ENCODE measurements around the gene CHD3.

The CHD3 gene

DNA sequence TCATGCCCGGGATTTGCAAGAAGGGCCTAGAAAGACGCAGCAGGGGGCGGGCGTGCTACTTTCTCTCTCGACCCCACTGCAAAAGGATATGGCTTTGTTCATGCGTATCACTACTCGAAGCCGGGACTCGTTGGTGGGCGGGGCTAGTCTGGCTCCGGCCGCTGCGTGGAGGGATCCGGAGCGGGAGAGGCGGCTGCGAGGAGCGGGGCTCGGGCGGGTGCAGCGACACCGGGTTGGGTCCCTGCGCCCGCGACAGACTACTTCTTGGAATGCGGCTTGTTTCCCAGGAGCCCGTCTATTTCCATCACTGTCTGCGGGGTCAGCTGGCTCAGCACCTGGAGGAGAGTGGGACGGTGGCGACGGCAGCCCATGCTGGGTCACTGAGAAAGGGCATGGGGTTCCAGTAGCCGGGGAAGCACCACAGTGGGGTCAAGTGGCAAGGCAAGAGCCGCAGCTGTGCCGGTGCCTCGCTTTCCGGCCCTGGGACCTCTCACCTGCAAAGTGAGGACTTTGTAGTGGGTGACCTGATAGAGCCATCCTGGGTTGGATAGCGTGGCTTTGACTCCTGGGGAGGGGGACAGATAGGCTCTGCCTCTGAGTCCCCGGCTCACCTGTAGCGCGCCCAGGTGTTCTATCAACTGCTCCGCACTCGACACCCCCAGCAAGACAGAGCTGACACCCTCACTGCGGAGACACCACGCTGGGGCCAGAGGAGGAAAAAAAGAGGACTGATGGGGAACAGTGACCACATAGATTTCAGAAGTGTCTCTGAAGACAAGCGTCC, 34.4 kb downstream of the CHD3 start:
- peak; percentile 77 to 88 for DNase-seq (ENCODE audit: low read depth in 2 of 2)
- H3K4me3 ChIP-seq (replicated peaks in 1 of 2; ENCODE audit: low read depth in 2 of 2, low read length in 2 of 2), result peak overlapping the region; percentile 37 to 41
- TF ChIP-seq, protein P1, sequence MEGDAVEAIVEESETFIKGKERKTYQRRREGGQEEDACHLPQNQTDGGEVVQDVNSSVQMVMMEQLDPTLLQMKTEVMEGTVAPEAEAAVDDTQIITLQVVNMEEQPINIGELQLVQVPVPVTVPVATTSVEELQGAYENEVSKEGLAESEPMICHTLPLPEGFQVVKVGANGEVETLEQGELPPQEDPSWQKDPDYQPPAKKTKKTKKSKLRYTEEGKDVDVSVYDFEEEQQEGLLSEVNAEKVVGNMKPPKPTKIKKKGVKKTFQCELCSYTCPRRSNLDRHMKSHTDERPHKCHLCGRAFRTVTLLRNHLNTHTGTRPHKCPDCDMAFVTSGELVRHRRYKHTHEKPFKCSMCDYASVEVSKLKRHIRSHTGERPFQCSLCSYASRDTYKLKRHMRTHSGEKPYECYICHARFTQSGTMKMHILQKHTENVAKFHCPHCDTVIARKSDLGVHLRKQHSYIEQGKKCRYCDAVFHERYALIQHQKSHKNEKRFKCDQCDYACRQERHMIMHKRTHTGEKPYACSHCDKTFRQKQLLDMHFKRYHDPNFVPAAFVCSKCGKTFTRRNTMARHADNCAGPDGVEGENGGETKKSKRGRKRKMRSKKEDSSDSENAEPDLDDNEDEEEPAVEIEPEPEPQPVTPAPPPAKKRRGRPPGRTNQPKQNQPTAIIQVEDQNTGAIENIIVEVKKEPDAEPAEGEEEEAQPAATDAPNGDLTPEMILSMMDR (IDR thresholded peaks at IDR 0.05; ENCODE audit: low read depth, low read length), result no peak

DNA sequence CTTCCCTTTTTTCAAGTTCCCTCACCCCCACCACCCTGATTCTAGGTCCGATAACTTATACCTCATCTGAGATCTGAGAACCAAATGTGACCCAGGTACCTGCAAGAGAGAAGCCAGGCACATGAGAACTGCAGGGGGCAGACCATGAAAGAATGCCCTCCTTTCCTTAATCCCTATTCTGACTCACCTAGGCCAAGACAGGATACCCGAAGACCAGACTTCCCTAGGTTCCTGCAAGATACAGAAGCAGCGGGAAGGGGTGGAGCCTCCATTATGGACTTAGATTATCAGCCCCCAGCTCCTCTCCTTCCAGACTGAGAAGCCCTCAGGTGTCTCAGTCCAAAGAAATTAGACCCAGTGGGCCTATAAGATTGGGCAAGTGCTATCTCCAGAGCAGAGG, 39.0 kb downstream of the CHD3 start:
- H3K4me3 ChIP-seq (replicated peaks in 1 of 2; ENCODE audit: low read depth in 2 of 2, low read length in 2 of 2), result no peak overlapping the region
- TF ChIP-seq, protein P1 (IDR thresholded peaks at IDR 0.05; ENCODE audit: low read depth, low read length), result no peak
- DNase-seq (ENCODE audit: low read depth in 2 of 2), result no peak

DNA sequence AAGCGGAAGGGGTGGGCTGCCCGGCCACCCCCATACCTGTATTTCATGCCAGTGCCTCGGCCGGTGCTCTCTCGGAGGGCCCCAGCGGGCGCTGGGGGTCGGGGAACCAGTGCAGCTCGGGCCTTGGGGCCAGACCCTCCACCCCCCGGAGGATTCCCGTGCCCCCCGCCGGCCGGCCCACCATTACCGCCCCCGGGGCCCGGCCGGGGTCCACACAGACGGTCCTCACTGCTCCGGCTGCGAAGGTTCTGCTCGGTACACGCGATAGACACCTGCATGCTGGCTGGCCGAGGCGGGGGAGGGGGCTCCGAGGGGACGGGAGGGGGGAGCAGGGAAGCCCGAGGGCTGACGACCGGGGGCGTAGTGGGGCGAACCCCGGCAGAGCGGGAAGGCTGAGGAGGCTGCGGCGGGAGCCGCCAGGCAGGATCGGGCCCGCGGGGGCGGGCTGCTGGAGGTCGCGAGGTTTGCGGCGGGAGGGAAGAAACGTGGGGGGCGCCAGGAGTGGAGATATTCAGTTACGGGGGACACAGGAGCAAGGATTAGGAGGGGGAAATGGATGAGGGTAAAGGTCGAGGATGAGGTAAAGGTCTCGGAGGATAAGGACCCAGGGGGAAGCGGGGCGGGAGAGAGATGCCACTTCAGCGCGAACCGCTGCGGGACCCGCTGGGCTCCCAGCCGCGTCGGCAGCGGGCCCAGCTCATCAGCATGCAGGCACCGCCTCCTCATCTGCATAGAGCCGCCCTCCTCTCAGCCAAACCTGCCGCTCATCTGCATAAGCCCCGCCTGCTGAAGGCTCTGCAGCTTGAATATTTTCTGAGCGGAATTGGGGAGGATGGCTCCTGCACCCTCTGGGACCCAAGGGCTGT, 40.8 kb downstream of the CHD3 start, which contains the start of gene KCNAB3:
Gene KCNAB3 (minus strand): TSS at position 699 of the 866 bp plus-strand sequence. CDS start 421 bp downstream, at position 278.
- TF ChIP-seq, protein P1 (IDR thresholded peaks at IDR 0.05; ENCODE audit: low read depth, low read length), result no peak
- DNase-seq (ENCODE audit: low read depth in 2 of 2), result peak; percentile 69 to 80
- H3K4me3 ChIP-seq (replicated peaks in 1 of 2; ENCODE audit: low read depth in 2 of 2, low read length in 2 of 2), result peak within 1 kb of the TSS; percentile 42 to 45

DNA sequence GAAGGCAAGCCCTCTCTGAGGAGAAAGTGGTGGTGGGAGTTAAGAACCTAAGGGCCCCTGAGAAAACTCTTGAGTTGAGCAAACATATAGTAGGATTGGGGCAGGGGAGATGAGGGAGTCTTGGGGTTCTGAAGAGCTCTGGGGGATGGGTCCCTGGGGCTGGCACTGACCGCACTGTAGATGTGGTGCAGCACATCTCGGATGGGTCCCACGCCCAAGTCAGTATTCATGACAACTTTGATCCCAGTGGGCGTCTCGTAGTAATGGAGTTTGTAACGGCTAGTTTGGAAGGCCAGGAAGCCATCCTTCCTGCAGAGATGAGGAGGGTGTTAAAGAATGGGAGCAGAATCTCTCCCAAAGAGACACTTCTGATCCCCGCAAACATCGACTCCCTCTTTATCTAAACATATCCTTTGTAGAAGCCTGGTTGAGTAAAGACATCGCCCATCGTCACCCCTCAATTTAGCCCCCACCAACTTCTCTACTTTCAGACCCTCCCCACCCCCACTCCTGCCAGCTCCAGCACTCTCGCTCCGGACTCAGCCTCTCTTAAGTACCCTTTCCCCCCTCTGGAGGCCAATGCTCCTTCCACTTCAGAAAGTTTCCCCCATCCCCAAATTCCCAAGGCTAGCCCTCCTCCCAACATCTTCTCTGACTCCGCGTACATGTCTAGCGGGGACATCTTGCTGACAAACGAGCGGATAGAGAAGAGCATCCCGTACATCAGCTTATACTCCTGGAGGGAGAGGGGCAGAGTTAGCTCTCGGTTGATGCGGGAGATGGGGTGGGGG, 42.4 kb downstream of the CHD3 start:
- no peak for DNase-seq (ENCODE audit: low read depth in 2 of 2)
- peak overlapping the region; percentile 87 to 98 for H3K4me3 ChIP-seq (replicated peaks in 1 of 2; ENCODE audit: low read depth in 2 of 2, low read length in 2 of 2)
- TF ChIP-seq, protein P1 (IDR thresholded peaks at IDR 0.05; ENCODE audit: low read depth, low read length), result no peak

DNA sequence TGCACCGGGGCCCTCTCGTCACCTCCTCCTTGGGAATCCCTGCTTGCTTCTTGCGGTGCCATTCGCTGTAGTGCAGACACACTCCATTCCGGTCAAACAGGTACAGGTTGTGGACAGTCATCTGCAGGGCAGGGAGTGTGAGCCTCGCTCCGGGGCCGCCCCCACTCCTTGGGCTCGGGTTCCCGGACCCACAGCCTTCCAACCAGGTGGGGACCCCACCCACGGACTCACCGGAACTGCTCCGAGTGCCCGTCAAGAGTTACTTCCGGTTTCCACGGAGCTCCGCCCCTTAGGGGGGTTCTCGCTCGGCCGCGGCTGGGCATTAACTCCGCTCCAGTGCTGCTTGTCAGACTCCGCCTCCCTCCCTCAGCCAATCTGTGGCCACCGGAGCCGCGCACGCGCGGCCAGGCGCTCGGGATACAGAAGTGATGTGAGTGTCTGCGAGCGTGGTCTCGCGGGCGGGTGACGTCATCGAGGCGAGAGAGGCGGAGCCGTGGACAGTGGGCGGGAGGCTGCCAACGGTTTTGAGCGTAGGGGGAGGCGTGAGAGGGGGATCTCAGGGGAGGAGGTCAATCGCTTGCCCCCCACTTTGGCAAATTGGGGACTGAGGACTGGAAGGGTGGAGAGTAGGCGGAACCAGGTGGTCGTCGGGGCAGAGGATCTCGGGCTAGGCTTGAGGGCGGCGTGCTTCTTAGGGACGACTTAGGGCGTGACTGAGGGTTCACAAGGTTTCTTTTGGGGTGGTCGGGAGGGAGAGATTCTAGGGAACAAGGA, 43.3 kb downstream of the CHD3 start, which contains the start of the genes CNTROB and TRAPPC1:
Gene CNTROB (plus strand): TSS at position 498 of the 774 bp plus-strand sequence. CDS start 874 bp downstream, outside the sequence.
Gene TRAPPC1 (minus strand): TSS at position 238 of the 774 bp plus-strand sequence. CDS start 117 bp downstream, at position 121.
- TF ChIP-seq, protein P1 (IDR thresholded peaks at IDR 0.05; ENCODE audit: low read depth, low read length), result no peak
- DNase-seq (ENCODE audit: low read depth in 2 of 2), result peak; percentile 99

More for the DNA sequence above, 43.3 kb downstream of the CHD3 start, which contains the start of the genes CNTROB and TRAPPC1:
- H3K4me3 ChIP-seq (replicated peaks in 1 of 2; ENCODE audit: low read depth in 2 of 2, low read length in 2 of 2), result peak within 1 kb of the TSS; percentile 87 to 98
